Measurements from ENCODE around the gene U2AF2.

U2AF2 gene

GRCh38 chr19:55666343-55667005, 11.6 kb downstream of the U2AF2 start:
- no peak overlapping the region for H3K4me2 ChIP-seq (ENCODE audit: low read length)
- H3K4me1 ChIP-seq (ENCODE audit: insufficient read depth, low read length, severe bottlenecking) = peaks cover 6% of the 10 kb centered on the region
- peaks cover 98% of the 10 kb centered on the region for H3K36me3 ChIP-seq (ENCODE audit: insufficient read depth, low read length)
- H3K9me3 ChIP-seq (ENCODE audit: low read length) = no peaks in the 10 kb centered on the region
- no peaks in the 10 kb centered on the region for H3F3A ChIP-seq (ENCODE audit: insufficient read depth, low read length)
- H2AFZ ChIP-seq (ENCODE audit: low read length) = no peak overlapping the region
- H4K20me1 ChIP-seq (ENCODE audit: insufficient read depth, low read length) = no peaks in the 10 kb centered on the region
- no peaks in the 10 kb centered on the region for H3K79me2 ChIP-seq (ENCODE audit: insufficient read depth, low read length)
- H3K9me2 ChIP-seq (ENCODE audit: low read depth, low read length) = no peaks in the 10 kb centered on the region
- no peak overlapping the region for H3K9ac ChIP-seq (ENCODE audit: low read length)
- TF ChIP-seq CTCF (IDR thresholded peaks at IDR 0.05; ENCODE audit: low read length) (no peak), EZH2 (IDR thresholded peaks at IDR 0.05; ENCODE audit: borderline replicate concordance, low read length) (no peak)
- H3K27ac ChIP-seq (ENCODE audit: low read depth, low read length, poor library complexity, severe bottlenecking) = no peak overlapping the region
- H3K27me3 ChIP-seq (ENCODE audit: insufficient read depth, low read length) = no peaks in the 10 kb centered on the region
- H3K4me3 ChIP-seq (ENCODE audit: low read depth, low read length, poor library complexity, severe bottlenecking) = no peak overlapping the region

- H2AFZ ChIP-seq (ENCODE audit: low read length) = no peak overlapping the region
- peaks cover 98% of the 10 kb centered on the region for H3K36me3 ChIP-seq (ENCODE audit: insufficient read depth, low read length)
- H3K9ac ChIP-seq (ENCODE audit: low read length) = no peak overlapping the region
- TF ChIP-seq CTCF (IDR thresholded peaks at IDR 0.05; ENCODE audit: low read length) = no peak
- no peak for TF ChIP-seq EZH2 (IDR thresholded peaks at IDR 0.05; ENCODE audit: borderline replicate concordance, low read length)
- H3K4me1 ChIP-seq (ENCODE audit: insufficient read depth, low read length, severe bottlenecking) = peaks cover 8% of the 10 kb centered on the region
- no peaks in the 10 kb centered on the region for H3K9me2 ChIP-seq (ENCODE audit: low read depth, low read length)
- H3K79me2 ChIP-seq (ENCODE audit: insufficient read depth, low read length) = no peaks in the 10 kb centered on the region
- no peaks in the 10 kb centered on the region for H3K9me3 ChIP-seq (ENCODE audit: low read length)
- no peak overlapping the region for H3K4me3 ChIP-seq (ENCODE audit: low read depth, low read length, poor library complexity, severe bottlenecking)
- H3F3A ChIP-seq (ENCODE audit: insufficient read depth, low read length) = no peaks in the 10 kb centered on the region
- H3K27me3 ChIP-seq (ENCODE audit: insufficient read depth, low read length) = no peaks in the 10 kb centered on the region
- H3K27ac ChIP-seq (ENCODE audit: low read depth, low read length, poor library complexity, severe bottlenecking) = no peak overlapping the region
- H4K20me1 ChIP-seq (ENCODE audit: insufficient read depth, low read length) = no peaks in the 10 kb centered on the region
- no peak overlapping the region for H3K4me2 ChIP-seq (ENCODE audit: low read length)
Observed at GRCh38 chr19:55667006-55667381, 12.2 kb downstream of the U2AF2 start.

GRCh38 chr19:55667511-55667910, 12.7 kb downstream of the U2AF2 start:
- TF ChIP-seq CTCF (IDR thresholded peaks at IDR 0.05; ENCODE audit: low read length) (no peak), EZH2 (IDR thresholded peaks at IDR 0.05; ENCODE audit: borderline replicate concordance, low read length) (no peak)
- H3K79me2 ChIP-seq (ENCODE audit: insufficient read depth, low read length) = no peaks in the 10 kb centered on the region
- H3K4me1 ChIP-seq (ENCODE audit: insufficient read depth, low read length, severe bottlenecking) = peaks cover 8% of the 10 kb centered on the region
- no peak overlapping the region for H2AFZ ChIP-seq (ENCODE audit: low read length)
- H3K27me3 ChIP-seq (ENCODE audit: insufficient read depth, low read length) = no peaks in the 10 kb centered on the region
- no peaks in the 10 kb centered on the region for H4K20me1 ChIP-seq (ENCODE audit: insufficient read depth, low read length)
- no peak overlapping the region for H3K27ac ChIP-seq (ENCODE audit: low read depth, low read length, poor library complexity, severe bottlenecking)
- no peaks in the 10 kb centered on the region for H3F3A ChIP-seq (ENCODE audit: insufficient read depth, low read length)
- no peak overlapping the region for H3K9ac ChIP-seq (ENCODE audit: low read length)
- H3K36me3 ChIP-seq (ENCODE audit: insufficient read depth, low read length) = peaks cover 98% of the 10 kb centered on the region
- H3K4me2 ChIP-seq (ENCODE audit: low read length) = no peak overlapping the region
- no peak overlapping the region for H3K4me3 ChIP-seq (ENCODE audit: low read depth, low read length, poor library complexity, severe bottlenecking)
- no peaks in the 10 kb centered on the region for H3K9me3 ChIP-seq (ENCODE audit: low read length)
- H3K9me2 ChIP-seq (ENCODE audit: low read depth, low read length) = no peaks in the 10 kb centered on the region
